Gastrocnemius medialis (tissue), 4 donors: ENCODE results near the gene TGM5. TPM values are rescaled to one million over a fixed set of nuclear protein-coding genes. Genes with fewer than 3 reads are reported as not detected.

Experiments
- ATAC-seq, 2 donors: fragments of 150-250 bp; one replicate each; pipeline ENCODE4 v1.9.1; 2016
- DNase-seq, 2 donors: peaks; one replicate each; pipeline ENCODE4 v3.0.0-alpha.2; 2019
- H3K27ac ChIP-seq, 4 donors: fragments of 200-600 bp; sonication (generic); 1 replicate in 1 of 4; 2 replicates in 3 of 4; pipeline ENCODE4 v1.5.1; 2016 to 2018; ENCODE audit warnings: mild to moderate bottlenecking in 2 of 4, moderate library complexity in 1 of 4
- H3K27me3 ChIP-seq, 3 donors: fragments of 200-600 bp; sonication (generic) in 2 of 3; 1 replicate in 1 of 3; 2 replicates in 2 of 3; pipeline versions ENCODE4 v1.5.1 to v1.6.0; 2016 to 2019; ENCODE audit warnings: mild to moderate bottlenecking in 1 of 3, moderate library complexity in 1 of 3
- H3K36me3 ChIP-seq, 2 donors: fragments of 200-600 bp; sonication (generic) in 1 of 2; one replicate each; pipeline ENCODE4 v1.5.1; 2017 to 2018
- H3K4me1 ChIP-seq, 2 donors: fragments of 200-600 bp; sonication (generic) in 1 of 2; one replicate each; pipeline ENCODE4 v1.5.1; 2016 to 2017; ENCODE audit warnings: mild to moderate bottlenecking in 2 of 2
- H3K4me3 ChIP-seq, 4 donors: fragments of 200-600 bp; sonication (generic) in 3 of 4; 1 replicate in 1 of 4; 2 replicates in 3 of 4; pipeline ENCODE4 v1.5.1; 2016 to 2019; ENCODE audit warnings: mild to moderate bottlenecking in 2 of 4
- H3K9me3 ChIP-seq, 3 donors: fragments of 200-600 bp; sonication (generic) in 2 of 3; 1 replicate in 1 of 3; 2 replicates in 2 of 3; pipeline ENCODE4 v1.5.1; 2016 to 2019
- POLR2A ChIP-seq, 2 donors: fragments of 450-650 bp; IDR thresholded peaks; one replicate each; pipeline ENCODE4 v1.6.1; 2017; ENCODE audit warnings: antibody characterized with exemption in 2 of 2, mild to moderate bottlenecking in 2 of 2, moderate library complexity in 2 of 2
- in situ Hi-C, 4 donors: fragments of 200-750 bp; cut with MboI; loops; one replicate each; pipeline versions ENCODE4 v1.15.0 to v1.8.0; 2017; ENCODE audit warnings: low sequenced_read_pairs in 4 of 4
- intact Hi-C: fragments of 100-400 bp; cut with DNase I; formaldehyde crosslinking; loops from one replicate; pipeline ENCODE4 v1.15.1; 2023; ENCODE audit warnings: low total_unique reads
- total RNA-seq, 4 donors: library from RNA; depleted of rRNA; stranded (reverse); fragments of >200 nt; gene quantifications; one replicate each; pipeline versions ENCODE4 v1.1.0 to v1.2.3, GENCODE V29; 2016
- TF ChIP-seq, protein P1 (sequence below), 5 experiments: fragments of 450-650 bp in 3 of 5; fragments of 200-600 bp in 2 of 5; sonication (generic) in 2 of 5; IDR thresholded peaks in 4 of 5; conservative IDR thresholded peaks in 1 of 5; 1 replicate in 4 of 5; 2 replicates in 1 of 5; pipeline ENCODE4 v1.5.1; 2016 to 2019; ENCODE audit warnings: antibody characterized with exemption in 5 of 5, mild to moderate bottlenecking in 3 of 5, moderate library complexity in 3 of 5

TGM5 gene
- total RNA-seq: 1 to 10 TPM in 1 of 4 donors, not detected in 3; 1.4 TPM

DNA sequence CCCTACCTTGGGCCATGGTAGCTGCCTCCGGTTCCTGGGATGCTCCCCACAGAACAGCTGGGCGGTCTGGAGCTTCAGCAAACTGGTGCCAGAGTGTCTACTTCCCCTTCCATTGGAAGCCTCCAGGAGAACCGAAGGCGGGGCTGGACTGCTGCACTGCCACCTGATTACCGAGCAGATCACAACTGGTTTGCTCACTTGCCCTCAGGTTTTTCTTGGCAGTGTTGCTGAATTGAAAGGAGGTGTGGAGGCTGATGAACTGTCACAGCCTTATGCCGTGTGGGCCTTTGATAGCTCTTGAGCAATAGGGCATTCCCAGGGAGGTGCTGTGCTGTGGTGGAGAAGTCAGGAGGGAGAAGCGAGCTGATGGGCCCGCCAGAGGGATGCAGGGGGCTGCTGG is at the start of gene TGM5:
Gene TGM5 (minus strand): TSS at position 95 of the 400 bp plus-strand sequence. CDS start 79 bp downstream, at position 16.
- TF ChIP-seq, protein P1, sequence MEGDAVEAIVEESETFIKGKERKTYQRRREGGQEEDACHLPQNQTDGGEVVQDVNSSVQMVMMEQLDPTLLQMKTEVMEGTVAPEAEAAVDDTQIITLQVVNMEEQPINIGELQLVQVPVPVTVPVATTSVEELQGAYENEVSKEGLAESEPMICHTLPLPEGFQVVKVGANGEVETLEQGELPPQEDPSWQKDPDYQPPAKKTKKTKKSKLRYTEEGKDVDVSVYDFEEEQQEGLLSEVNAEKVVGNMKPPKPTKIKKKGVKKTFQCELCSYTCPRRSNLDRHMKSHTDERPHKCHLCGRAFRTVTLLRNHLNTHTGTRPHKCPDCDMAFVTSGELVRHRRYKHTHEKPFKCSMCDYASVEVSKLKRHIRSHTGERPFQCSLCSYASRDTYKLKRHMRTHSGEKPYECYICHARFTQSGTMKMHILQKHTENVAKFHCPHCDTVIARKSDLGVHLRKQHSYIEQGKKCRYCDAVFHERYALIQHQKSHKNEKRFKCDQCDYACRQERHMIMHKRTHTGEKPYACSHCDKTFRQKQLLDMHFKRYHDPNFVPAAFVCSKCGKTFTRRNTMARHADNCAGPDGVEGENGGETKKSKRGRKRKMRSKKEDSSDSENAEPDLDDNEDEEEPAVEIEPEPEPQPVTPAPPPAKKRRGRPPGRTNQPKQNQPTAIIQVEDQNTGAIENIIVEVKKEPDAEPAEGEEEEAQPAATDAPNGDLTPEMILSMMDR (IDR thresholded peaks at IDR 0.05 in 4 of 5, conservative IDR thresholded peaks at IDR 0.05 in 1 of 5): no peak
- TF ChIP-seq POLR2A (IDR thresholded peaks at IDR 0.05): no peak
- Histone ChIP-seq H3K4me1 (no peaks in the 10 kb centered on the region), H3K27me3 (no peaks in the 10 kb centered on the region), H3K36me3 (no peaks in the 10 kb centered on the region), H3K9me3 (no peaks in the 10 kb centered on the region), H3K4me3 (no peak within 1 kb of the TSS), H3K27ac (no peak within 1 kb of the TSS)
- ATAC-seq: no peak
- in situ Hi-C loops (no loop called here), intact Hi-C loops (no loop called here)
- DNase-seq: no peak

- H3K36me3 ChIP-seq: no peaks in the 10 kb centered on the region
- no peaks in the 10 kb centered on the region for H3K9me3 ChIP-seq
- in situ Hi-C loops: no loop called here
- H3K27ac ChIP-seq: no peak overlapping the region
- peaks cover 0 to 3% (median 2%) of the 10 kb centered on the region in 3 donors for H3K27me3 ChIP-seq
- DNase-seq: no peak
- H3K4me1 ChIP-seq: no peaks in the 10 kb centered on the region
- ATAC-seq: no peak
- intact Hi-C loops: no loop called here
- TF ChIP-seq POLR2A (IDR thresholded peaks at IDR 0.05): no peak
- TF ChIP-seq, protein P1 (IDR thresholded peaks at IDR 0.05 in 4 of 5, conservative IDR thresholded peaks at IDR 0.05 in 1 of 5): no peak
- no peak overlapping the region for H3K4me3 ChIP-seq
Measured at GRCh38 chr15:43314171-43314570, 47.4 kb upstream of the TGM5 start.

GRCh38 chr15:43312378-43312777 is 45.6 kb upstream of the TGM5 start:
- in situ Hi-C loops (no loop called here), intact Hi-C loops (no loop called here)
- ATAC-seq: no peak

GRCh38 chr15:43302205-43302817 is 35.6 kb upstream of the TGM5 start, which contains the start of gene TGM7:
TGM7 (minus strand) TSS chr15:43302255.
- Histone ChIP-seq H3K27me3 (no peaks in the 10 kb centered on the region), H3K4me1 (no peaks in the 10 kb centered on the region), H3K4me3 (no peak within 1 kb of the TSS), H3K9me3 (no peaks in the 10 kb centered on the region), H3K27ac (no peak within 1 kb of the TSS), H3K36me3 (no peaks in the 10 kb centered on the region)
- ATAC-seq (no peak), DNase-seq (no peak)
- intact Hi-C loops: no loop called here
- TF ChIP-seq POLR2A (IDR thresholded peaks at IDR 0.05): no peak
- TF ChIP-seq, protein P1 (IDR thresholded peaks at IDR 0.05 in 4 of 5, conservative IDR thresholded peaks at IDR 0.05 in 1 of 5): no peak
- in situ Hi-C loops: no loop called here

More at GRCh38 chr15:43312378-43312777, 45.6 kb upstream of the TGM5 start:
- no peak overlapping the region for H3K4me3 ChIP-seq
- H3K27me3 ChIP-seq: peaks cover 0 to 7% (median 3%) of the 10 kb centered on the region in 3 donors
- no peak overlapping the region for H3K27ac ChIP-seq
- DNase-seq: no peak
- no peaks in the 10 kb centered on the region for H3K4me1 ChIP-seq
- H3K36me3 ChIP-seq: no peaks in the 10 kb centered on the region
- no peaks in the 10 kb centered on the region for H3K9me3 ChIP-seq
- no peak for TF ChIP-seq POLR2A (IDR thresholded peaks at IDR 0.05)
- TF ChIP-seq, protein P1 (IDR thresholded peaks at IDR 0.05 in 4 of 5, conservative IDR thresholded peaks at IDR 0.05 in 1 of 5): no peak
